Testis (tissue), 3 donors: ENCODE data around the gene MYO1E. TPM values are rescaled to one million over a fixed set of nuclear protein-coding genes. Genes with fewer than 3 reads are reported as not detected.

Experiments used
- DNase-seq: peaks from one replicate; pipeline ENCODE4 v3.0.0-alpha.2; 2019
- H3K27ac ChIP-seq, 2 donors: fragments of 200-600 bp; sonication (generic); one replicate each; pipeline ENCODE4 v1.5.1; 2019
- H3K27me3 ChIP-seq: fragments of 200-600 bp; sonication (generic); one replicate; pipeline ENCODE4 v1.5.1; 2019
- H3K36me3 ChIP-seq: fragments of 200-600 bp; sonication (generic); one replicate; pipeline ENCODE4 v1.5.1; 2017; ENCODE audit warnings: low read depth; ENCODE audit errors: missing control alignments
- H3K4me1 ChIP-seq: fragments of 200-600 bp; sonication (generic); one replicate; pipeline ENCODE4 v1.5.1; 2019
- H3K4me3 ChIP-seq, 2 donors: fragments of 200-600 bp; sonication (generic); one replicate each; pipeline ENCODE4 v1.5.1; 2017 to 2019
- H3K9me3 ChIP-seq: fragments of 200-600 bp; sonication (generic); one replicate; pipeline ENCODE4 v1.5.1; 2017
- POLR2A ChIP-seq: fragments of 450-650 bp; IDR thresholded peaks from one replicate; pipeline ENCODE4 v1.6.1; 2017; ENCODE audit warnings: antibody characterized with exemption, mild to moderate bottlenecking, moderate library complexity
- WGBS, 2 donors: methylation state at CpG; one replicate each; pipeline ENCODE4 v1.1.5; 2018; 5-methylcytosine and 5-hydroxymethylcytosine counted together
- intact Hi-C: fragments of 100-400 bp; cut with DNase I; formaldehyde crosslinking; loops from one replicate; pipeline ENCODE4 v1.15.1; 2023; ENCODE audit warnings: low total_unique reads
- polyA plus RNA-seq: library from polyadenylated mRNA; stranded (reverse); fragments of 350-450 nt; fragmentation: Illumina TruSeq; extraction: RNeasy Lipid Tissue Mini Kit (QIAGEN cat#74804); gene quantifications from one replicate; pipeline ENCODE4 v1.2.3, GENCODE V29; 2014; ENCODE audit warnings: low read depth, low replicate concordance; ENCODE audit not compliant: insufficient read depth
- total RNA-seq, 2 donors: library from RNA; depleted of rRNA; stranded (reverse); fragments of >200 nt; gene quantifications; one replicate each; pipeline ENCODE4 v1.2.3, GENCODE V29; 2016
- TF ChIP-seq, protein P1 (sequence below), 3 experiments: fragments of 450-650 bp in 2 of 3; fragments of 200-600 bp in 1 of 3; sonication (generic) in 1 of 3; IDR thresholded peaks; one replicate each; pipeline ENCODE4 v1.5.1; 2016 to 2019; ENCODE audit warnings: antibody characterized with exemption in 3 of 3, mild to moderate bottlenecking in 2 of 3, moderate library complexity in 1 of 3

The MYO1E gene
- total and polyA plus RNA-seq, 3 donors from 2014 or later = 14.3 to 23.4 (median 22.5) TPM

DNA sequence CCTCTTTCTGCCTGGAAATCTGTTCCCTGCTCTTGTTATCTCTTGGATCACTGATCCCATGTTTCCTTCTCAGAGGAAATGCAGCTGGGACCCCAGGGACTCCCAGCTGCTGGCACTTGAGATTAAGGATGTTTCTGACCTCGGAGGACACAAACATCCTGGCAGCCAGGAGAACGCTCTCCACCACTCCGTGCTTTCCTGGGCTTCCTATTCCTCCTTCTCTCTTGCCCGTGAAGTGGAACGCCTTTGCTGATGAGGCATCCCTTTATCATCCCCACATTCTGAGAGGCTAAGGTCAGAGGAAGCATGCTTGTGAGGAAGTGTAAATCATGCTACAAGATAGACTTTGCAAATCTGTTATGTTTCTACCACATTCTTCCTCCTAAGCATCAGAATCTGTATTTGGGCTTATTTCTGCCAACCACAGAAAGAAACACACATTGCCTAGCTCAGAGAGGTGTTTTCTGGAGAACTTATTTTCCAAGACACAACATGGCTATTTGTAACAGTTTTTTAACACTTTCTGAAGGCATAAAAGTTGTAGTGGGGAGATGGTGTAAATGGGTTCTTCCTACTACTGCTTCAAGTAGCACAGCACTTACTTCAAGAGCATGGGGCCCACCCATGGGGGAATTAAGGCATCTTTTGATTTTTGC is 191.6 kb downstream of the MYO1E start:
- Histone ChIP-seq H3K27ac (no peak overlapping the region), H3K4me1 (no peaks in the 10 kb centered on the region), H3K27me3 (no peaks in the 10 kb centered on the region), H3K9me3 (no peaks in the 10 kb centered on the region), H3K4me3 (no peak overlapping the region), H3K36me3 (no peaks in the 10 kb centered on the region)
- intact Hi-C loops = no loop called here
- DNase-seq = no peak
- 69 to 75% methylated on average over 5 of the region's 5 CpGs for WGBS, 2 donors
- TF ChIP-seq POLR2A = no peak
- TF ChIP-seq, protein P1, sequence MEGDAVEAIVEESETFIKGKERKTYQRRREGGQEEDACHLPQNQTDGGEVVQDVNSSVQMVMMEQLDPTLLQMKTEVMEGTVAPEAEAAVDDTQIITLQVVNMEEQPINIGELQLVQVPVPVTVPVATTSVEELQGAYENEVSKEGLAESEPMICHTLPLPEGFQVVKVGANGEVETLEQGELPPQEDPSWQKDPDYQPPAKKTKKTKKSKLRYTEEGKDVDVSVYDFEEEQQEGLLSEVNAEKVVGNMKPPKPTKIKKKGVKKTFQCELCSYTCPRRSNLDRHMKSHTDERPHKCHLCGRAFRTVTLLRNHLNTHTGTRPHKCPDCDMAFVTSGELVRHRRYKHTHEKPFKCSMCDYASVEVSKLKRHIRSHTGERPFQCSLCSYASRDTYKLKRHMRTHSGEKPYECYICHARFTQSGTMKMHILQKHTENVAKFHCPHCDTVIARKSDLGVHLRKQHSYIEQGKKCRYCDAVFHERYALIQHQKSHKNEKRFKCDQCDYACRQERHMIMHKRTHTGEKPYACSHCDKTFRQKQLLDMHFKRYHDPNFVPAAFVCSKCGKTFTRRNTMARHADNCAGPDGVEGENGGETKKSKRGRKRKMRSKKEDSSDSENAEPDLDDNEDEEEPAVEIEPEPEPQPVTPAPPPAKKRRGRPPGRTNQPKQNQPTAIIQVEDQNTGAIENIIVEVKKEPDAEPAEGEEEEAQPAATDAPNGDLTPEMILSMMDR (IDR thresholded peaks at IDR 0.05) = no peak

DNA sequence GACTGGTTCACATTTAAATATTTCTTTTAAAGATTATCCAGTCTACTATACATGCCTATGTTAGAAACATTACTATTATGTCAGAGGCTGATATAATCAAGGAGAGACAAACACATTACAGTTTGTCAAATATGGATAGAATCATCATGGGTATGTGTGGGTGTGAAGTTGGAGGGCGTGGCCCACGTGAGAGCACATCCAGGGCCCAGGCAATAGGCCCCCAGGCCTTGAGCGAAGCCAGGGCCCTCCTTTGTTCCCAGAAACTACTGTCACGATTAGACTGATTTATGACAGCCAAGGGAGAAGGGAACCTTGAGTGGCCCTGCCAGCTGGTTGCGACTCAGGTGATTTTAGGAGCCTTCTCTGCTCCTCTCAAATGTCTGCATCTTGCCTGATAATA is 193.0 kb downstream of the MYO1E start:
- Histone ChIP-seq H3K27me3 (no peaks in the 10 kb centered on the region), H3K27ac (no peak overlapping the region), H3K9me3 (no peaks in the 10 kb centered on the region), H3K4me3 (no peak overlapping the region), H3K4me1 (no peaks in the 10 kb centered on the region), H3K36me3 (no peaks in the 10 kb centered on the region)
- no peak for DNase-seq
- WGBS, 2 donors = 82 to 84% methylated on average over 5 of the region's 5 CpGs
- intact Hi-C loops = no loop called here
- TF ChIP-seq POLR2A = no peak
- TF ChIP-seq, protein P1 (IDR thresholded peaks at IDR 0.05) = no peak

DNA sequence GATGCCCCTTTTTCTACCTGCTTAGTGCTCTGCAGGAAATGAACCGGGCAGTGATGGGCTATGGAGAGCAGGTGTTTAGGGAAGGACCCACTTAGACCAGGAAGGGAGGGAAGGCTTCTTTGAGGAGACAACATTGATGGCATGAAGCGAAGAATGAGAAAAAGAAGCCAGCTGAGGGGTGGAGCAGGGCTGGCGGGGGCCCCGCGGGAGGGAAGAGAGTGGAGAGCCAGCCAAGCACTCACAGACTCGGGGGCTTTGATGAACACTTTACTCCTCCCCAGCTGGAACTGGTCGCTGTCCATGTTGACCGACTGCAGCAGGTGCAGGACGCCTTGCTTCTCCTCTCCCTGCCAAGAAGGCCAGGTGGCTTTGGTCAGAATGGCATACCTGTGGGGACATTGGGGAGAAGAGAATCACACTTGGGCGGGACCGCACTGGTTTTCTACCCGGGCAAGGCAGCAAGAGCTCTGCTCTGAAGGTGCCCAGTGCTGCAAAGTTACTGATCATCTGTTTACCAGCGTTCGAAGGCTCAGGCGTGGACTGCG is 194.4 kb downstream of the MYO1E start:
- DNase-seq = no peak
- TF ChIP-seq, protein P1 (IDR thresholded peaks at IDR 0.05) = no peak
- no peak for TF ChIP-seq POLR2A
- 92 to 96% methylated on average over 16 of the region's 16 CpGs for WGBS, 2 donors
- H3K4me3 ChIP-seq = no peak overlapping the region
- peak overlapping the region in 1 of 2 donors; percentile 19 for H3K27ac ChIP-seq
- no peaks in the 10 kb centered on the region for H3K27me3 ChIP-seq
- H3K36me3 ChIP-seq = no peaks in the 10 kb centered on the region
- intact Hi-C loops = no loop called here
- H3K4me1 ChIP-seq = no peaks in the 10 kb centered on the region
- H3K9me3 ChIP-seq = no peaks in the 10 kb centered on the region

DNA sequence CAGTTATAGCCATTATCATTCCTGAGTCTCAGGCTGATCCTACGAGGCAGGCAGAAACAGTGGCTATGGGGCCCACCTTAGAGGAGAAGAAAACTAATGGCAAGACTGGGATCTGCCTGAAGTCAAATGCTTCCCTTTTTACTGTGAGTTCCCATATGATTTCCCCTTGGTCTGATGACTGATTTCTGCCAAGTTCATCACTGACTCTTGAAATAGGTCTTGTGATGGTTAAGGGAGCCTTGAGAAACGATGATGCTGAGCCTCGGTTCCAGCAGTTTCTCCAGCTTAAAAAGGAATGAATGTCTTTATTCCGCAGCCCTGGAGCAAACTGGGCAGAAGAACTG is 195.4 kb downstream of the MYO1E start:
- Histone ChIP-seq H3K9me3 (no peaks in the 10 kb centered on the region), H3K36me3 (no peaks in the 10 kb centered on the region), H3K4me1 (no peaks in the 10 kb centered on the region), H3K27me3 (no peaks in the 10 kb centered on the region), H3K4me3 (no peak overlapping the region), H3K27ac (peak overlapping the region in 1 of 2 donors; percentile 19)
- DNase-seq = no peak
- TF ChIP-seq POLR2A = no peak
- TF ChIP-seq, protein P1 (IDR thresholded peaks at IDR 0.05) = no peak
- WGBS, 2 donors = 80 to 83% methylated on average over 4 of the region's 4 CpGs
- intact Hi-C loops = no loop called here
